HUES64 (cell line): ENCODE data around the gene FGFR2.

ENCODE experiments used
- H3K27ac ChIP-seq: 2 replicates; pipeline ENCODE4 v1.7.0; 2013; ENCODE audit warnings: low read depth, low read length, inconsistent platforms
- H3K27me3 ChIP-seq: 2 replicates; pipeline ENCODE4 v1.6.1; 2013; ENCODE audit warnings: mild to moderate bottlenecking, low read length; ENCODE audit not compliant: insufficient read depth
- H3K36me3 ChIP-seq: 2 replicates; pipeline ENCODE4 v1.6.1; 2013; ENCODE audit warnings: mild to moderate bottlenecking, low read length; ENCODE audit not compliant: insufficient read depth
- H3K4me1 ChIP-seq: 2 replicates; pipeline ENCODE4 v1.6.1; 2013; ENCODE audit warnings: mild to moderate bottlenecking, low read length, moderate library complexity; ENCODE audit not compliant: insufficient read depth
- H3K4me3 ChIP-seq: 2 replicates; pipeline ENCODE4 v1.5.1; 2013; ENCODE audit warnings: mild to moderate bottlenecking, low read length, moderate library complexity
- H3K9ac ChIP-seq: 2 replicates; pipeline ENCODE4 v1.6.1; 2013; ENCODE audit warnings: mild to moderate bottlenecking, low read depth, low read length
- H3K9me3 ChIP-seq: 2 replicates; pipeline ENCODE4 v1.6.1; 2013; ENCODE audit warnings: low read depth, low read length; ENCODE audit not compliant: insufficient read depth
- WGBS: fragments of 150-250, 120-280 bp; methylation state at CpG from one replicate; pipeline ENCODE4 v1.1.7; 2013; ENCODE audit warnings: missing lambda C conversion rate; 5-methylcytosine and 5-hydroxymethylcytosine counted together

Gene FGFR2

GRCh38 chr10:121460733-121461132 is 137.5 kb downstream of the FGFR2 start:
- Histone ChIP-seq H3K9ac (no peak overlapping the region), H3K27me3 (no peaks in the 10 kb centered on the region), H3K9me3 (no peaks in the 10 kb centered on the region), H3K27ac (peak overlapping the region; percentile 92; the same call in 1 of the 2 replicates), H3K36me3 (no peaks in the 10 kb centered on the region), H3K4me1 (peaks cover 32% of the 10 kb centered on the region), H3K4me3 (no peak overlapping the region)
- 94% methylated on average over 3 of the region's 3 CpGs for WGBS

GRCh38 chr10:121459622-121460453 is 138.4 kb downstream of the FGFR2 start:
- H3K9me3 ChIP-seq: no peaks in the 10 kb centered on the region
- 57% methylated on average over 17 of the region's 17 CpGs for WGBS
- no peaks in the 10 kb centered on the region for H3K27me3 ChIP-seq
- peak overlapping the region; percentile 92 for H3K27ac ChIP-seq
- H3K4me3 ChIP-seq: peak overlapping the region; percentile 12; the same call in 1 of the 2 replicates
- H3K9ac ChIP-seq: peak overlapping the region; percentile 59; the same call in 1 of the 2 replicates
- H3K4me1 ChIP-seq: peaks cover 32% of the 10 kb centered on the region
- no peaks in the 10 kb centered on the region for H3K36me3 ChIP-seq

- peak overlapping the region; percentile 92 for H3K27ac ChIP-seq
- H3K9ac ChIP-seq: peak overlapping the region; percentile 59
- peaks cover 31% of the 10 kb centered on the region for H3K4me1 ChIP-seq
- no peaks in the 10 kb centered on the region for H3K9me3 ChIP-seq
- no peaks in the 10 kb centered on the region for H3K36me3 ChIP-seq
- 83% methylated on average over 6 of the region's 6 CpGs for WGBS
- no peaks in the 10 kb centered on the region for H3K27me3 ChIP-seq
- H3K4me3 ChIP-seq: no peak overlapping the region
Measured at GRCh38 chr10:121459279-121459621, 139.0 kb downstream of the FGFR2 start.

GRCh38 chr10:121457729-121458128 is 140.5 kb downstream of the FGFR2 start:
- 60% methylated on average over 3 of the region's 3 CpGs for WGBS
- Histone ChIP-seq H3K27ac (no peak overlapping the region), H3K4me3 (no peak overlapping the region), H3K36me3 (no peaks in the 10 kb centered on the region), H3K4me1 (peaks cover 20% of the 10 kb centered on the region), H3K27me3 (no peaks in the 10 kb centered on the region), H3K9ac (no peak overlapping the region), H3K9me3 (no peaks in the 10 kb centered on the region)

GRCh38 chr10:121455377-121455776 is 142.9 kb downstream of the FGFR2 start:
- Histone ChIP-seq H3K36me3 (no peaks in the 10 kb centered on the region), H3K4me1 (peaks cover 12% of the 10 kb centered on the region), H3K4me3 (no peak overlapping the region), H3K27me3 (no peaks in the 10 kb centered on the region), H3K27ac (no peak overlapping the region), H3K9ac (no peak overlapping the region), H3K9me3 (no peaks in the 10 kb centered on the region)
- WGBS: 80% methylated on average over 5 of the region's 5 CpGs

GRCh38 chr10:121454781-121455180 is 143.5 kb downstream of the FGFR2 start:
- 97% methylated on average over 4 of the region's 4 CpGs for WGBS
- Histone ChIP-seq H3K27me3 (no peaks in the 10 kb centered on the region), H3K36me3 (no peaks in the 10 kb centered on the region), H3K4me1 (peaks cover 7% of the 10 kb centered on the region), H3K27ac (no peak overlapping the region), H3K4me3 (no peak overlapping the region), H3K9ac (no peak overlapping the region), H3K9me3 (no peaks in the 10 kb centered on the region)

GRCh38 chr10:121453160-121453559 is 145.1 kb downstream of the FGFR2 start:
- Histone ChIP-seq H3K9ac (no peak overlapping the region), H3K4me3 (no peak overlapping the region), H3K27me3 (no peaks in the 10 kb centered on the region), H3K27ac (no peak overlapping the region), H3K36me3 (no peaks in the 10 kb centered on the region), H3K4me1 (no peaks in the 10 kb centered on the region), H3K9me3 (no peaks in the 10 kb centered on the region)
- 95% methylated on average over 3 of the region's 3 CpGs for WGBS

- Histone ChIP-seq H3K4me3 (no peak overlapping the region), H3K27ac (no peak overlapping the region), H3K36me3 (no peaks in the 10 kb centered on the region), H3K27me3 (no peaks in the 10 kb centered on the region), H3K9ac (no peak overlapping the region), H3K4me1 (no peaks in the 10 kb centered on the region), H3K9me3 (no peaks in the 10 kb centered on the region)
- WGBS: 82% methylated on average over 4 of the region's 4 CpGs
Measured at GRCh38 chr10:121452581-121452980, 145.7 kb downstream of the FGFR2 start.

GRCh38 chr10:121450247-121450646 is 148.0 kb downstream of the FGFR2 start:
- no peak overlapping the region for H3K4me3 ChIP-seq

GRCh38 chr10:121449482-121449924 is 148.7 kb downstream of the FGFR2 start:
- WGBS: 91% methylated on average over 4 of the region's 4 CpGs
- H3K4me3 ChIP-seq: no peak overlapping the region
- H3K4me1 ChIP-seq: no peaks in the 10 kb centered on the region
- no peaks in the 10 kb centered on the region for H3K27me3 ChIP-seq
- no peaks in the 10 kb centered on the region for H3K9me3 ChIP-seq
- no peak overlapping the region for H3K9ac ChIP-seq
- H3K27ac ChIP-seq: no peak overlapping the region
- H3K36me3 ChIP-seq: no peaks in the 10 kb centered on the region

More at GRCh38 chr10:121450247-121450646, 148.0 kb downstream of the FGFR2 start:
- H3K9ac ChIP-seq: no peak overlapping the region
- no peaks in the 10 kb centered on the region for H3K9me3 ChIP-seq
- 87% methylated on average over 6 of the region's 6 CpGs for WGBS
- no peaks in the 10 kb centered on the region for H3K36me3 ChIP-seq
- no peaks in the 10 kb centered on the region for H3K4me1 ChIP-seq
- H3K27ac ChIP-seq: no peak overlapping the region
- no peaks in the 10 kb centered on the region for H3K27me3 ChIP-seq

GRCh38 chr10:121448766-121449421 is 149.3 kb downstream of the FGFR2 start:
- Histone ChIP-seq H3K36me3 (no peaks in the 10 kb centered on the region), H3K9ac (no peak overlapping the region), H3K4me3 (no peak overlapping the region), H3K27ac (no peak overlapping the region), H3K9me3 (no peaks in the 10 kb centered on the region), H3K4me1 (no peaks in the 10 kb centered on the region), H3K27me3 (no peaks in the 10 kb centered on the region)
- WGBS: 86% methylated on average over 5 of the region's 5 CpGs
